HCT116 (cell line): ENCODE results near the gene HOMER1.

Experiments
- CBX3 ChIP-seq: IDR thresholded peaks from 2 replicates; pipeline ENCODE4 v1.6.1; 2012; ENCODE audit warnings: low read depth
- CTCF ChIP-seq, 3 experiments: fragments of 200-600 bp in 1 of 3; sonication (generic) in 1 of 3; IDR thresholded peaks in 2 of 3; conservative IDR thresholded peaks in 1 of 3; 2 replicates each; pipeline ENCODE4 v1.5.1; 2012 to 2017; ENCODE audit warnings: low read depth in 2 of 3, low read length in 2 of 3, antibody characterized with exemption in 1 of 3, borderline replicate concordance in 1 of 3, control low read depth in 1 of 3, mild to moderate bottlenecking in 1 of 3, mixed read lengths in 1 of 3, mixed run types in 1 of 3, moderate library complexity in 1 of 3; ENCODE audit not compliant: insufficient read depth in 1 of 3
- EZH2 ChIP-seq: fragments of 200-600 bp; sonication (generic); IDR thresholded peaks from 2 replicates; pipeline ENCODE4 v1.6.1; 2017; ENCODE audit warnings: antibody characterized with exemption, mixed run types
- MAX ChIP-seq: IDR thresholded peaks from 2 replicates; pipeline ENCODE4 v1.6.1; 2012
- POLR2A ChIP-seq: IDR thresholded peaks from 2 replicates; pipeline ENCODE4 v1.7.0; 2011; ENCODE audit warnings: borderline replicate concordance; ENCODE audit not compliant: insufficient read depth, insufficient read length; ENCODE audit errors: extremely low read depth
- POLR2AphosphoS5 ChIP-seq: IDR thresholded peaks from 2 replicates; pipeline ENCODE4 v1.6.1; 2011; ENCODE audit warnings: mild to moderate bottlenecking, low read depth, low read length, moderate library complexity
- RAD21 ChIP-seq: IDR thresholded peaks from 2 replicates; pipeline ENCODE4 v1.6.1; 2012; ENCODE audit warnings: low read depth, mild to moderate bottlenecking
- REST ChIP-seq: IDR thresholded peaks from 2 replicates; pipeline ENCODE4 v1.6.1; 2012; ENCODE audit warnings: low read depth
- SIN3A ChIP-seq: IDR thresholded peaks from 2 replicates; pipeline ENCODE4 v1.6.1; 2012; ENCODE audit warnings: low read depth
- SP1 ChIP-seq: IDR thresholded peaks from 2 replicates; pipeline ENCODE4 v1.6.1; 2012; ENCODE audit warnings: low read depth
- TCF7L2 ChIP-seq: IDR thresholded peaks from 2 replicates; pipeline ENCODE4 v1.7.0; 2011; ENCODE audit warnings: borderline replicate concordance, inconsistent platforms; ENCODE audit not compliant: insufficient read depth, insufficient read length; ENCODE audit errors: extremely low read depth
- YY1 ChIP-seq: IDR thresholded peaks from 2 replicates; pipeline ENCODE4 v1.6.1; 2011; ENCODE audit warnings: low read length, low read depth, moderate library complexity, mild to moderate bottlenecking; ENCODE audit not compliant: insufficient replicate concordance; ENCODE audit errors: extremely low read depth
- ZBTB33 ChIP-seq: IDR thresholded peaks from 2 replicates; pipeline ENCODE4 v1.6.1; 2011; ENCODE audit warnings: mild to moderate bottlenecking, low read length, moderate library complexity; ENCODE audit not compliant: insufficient replicate concordance; ENCODE audit errors: extremely low read depth

- no peak for TF ChIP-seq CTCF (IDR thresholded peaks at IDR 0.05 in 2 of 3, conservative IDR thresholded peaks at IDR 0.05 in 1 of 3; ENCODE audit: borderline replicate concordance in 1 of 3, insufficient read depth in 1 of 3, low read depth in 2 of 3, low read length in 2 of 3)
- no peak for TF ChIP-seq EZH2
- no peak for TF ChIP-seq POLR2AphosphoS5
- no peak for TF ChIP-seq YY1
- TF ChIP-seq SP1: no peak
- no peak for TF ChIP-seq POLR2A
- TF ChIP-seq REST: no peak
- no peak for TF ChIP-seq CBX3
- no peak for TF ChIP-seq RAD21
- no peak for TF ChIP-seq MAX
- no peak for TF ChIP-seq ZBTB33
- TF ChIP-seq SIN3A: no peak
- no peak for TF ChIP-seq TCF7L2
Measured at GRCh38 chr5:79357398-79357797, 156.5 kb downstream of the HOMER1 start.
